Measurements from ENCODE around the gene SPOCK1. TPM values are rescaled to one million over a fixed set of nuclear protein-coding genes. Genes with fewer than 3 reads are reported as not detected.

The SPOCK1 gene
- total and polyA plus RNA-seq, 9 of the 15 experiments (the other 6 are each of a cell fraction or from before 2014, with no cell fraction given), result 0.01 to 0.35 (median 0.04) TPM; not detected in 6

DNA sequence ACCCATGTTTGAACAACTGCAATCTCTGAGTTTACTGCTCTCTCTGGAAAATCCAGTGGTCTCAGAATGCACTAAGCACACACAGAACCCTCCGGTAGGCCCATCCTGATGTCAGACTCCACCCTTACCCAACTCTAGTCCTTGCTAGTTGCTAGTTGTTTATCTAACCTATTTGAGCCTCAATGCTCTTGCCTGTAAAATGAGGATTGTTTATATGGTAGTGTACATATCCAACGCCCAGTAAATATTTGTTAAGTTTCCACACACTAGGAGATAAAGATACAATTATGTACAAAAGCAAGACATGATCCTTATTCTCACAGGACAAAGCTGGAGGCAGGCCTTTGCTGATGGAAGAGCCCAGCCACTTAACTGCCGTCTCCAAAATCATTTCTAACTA lies 192.2 kb downstream of the SPOCK1 start (continued):
- TF ChIP-seq MTA1 (IDR thresholded peaks at IDR 0.05; ENCODE audit: borderline replicate concordance) (no peak), POLR3A (IDR thresholded peaks at IDR 0.05; ENCODE audit: borderline replicate concordance, extremely low read depth, insufficient read depth, insufficient read length) (no peak), SMARCC2 (IDR thresholded peaks at IDR 0.05; ENCODE audit: low read depth) (no peak), SIRT6 (IDR thresholded peaks at IDR 0.05; ENCODE audit: low read depth, low read length) (no peak), HEY1 (CRISPR knock-in tag; IDR thresholded peaks at IDR 0.05; ENCODE audit: borderline replicate concordance) (no peak)
- TF ChIP-seq, protein P1, sequence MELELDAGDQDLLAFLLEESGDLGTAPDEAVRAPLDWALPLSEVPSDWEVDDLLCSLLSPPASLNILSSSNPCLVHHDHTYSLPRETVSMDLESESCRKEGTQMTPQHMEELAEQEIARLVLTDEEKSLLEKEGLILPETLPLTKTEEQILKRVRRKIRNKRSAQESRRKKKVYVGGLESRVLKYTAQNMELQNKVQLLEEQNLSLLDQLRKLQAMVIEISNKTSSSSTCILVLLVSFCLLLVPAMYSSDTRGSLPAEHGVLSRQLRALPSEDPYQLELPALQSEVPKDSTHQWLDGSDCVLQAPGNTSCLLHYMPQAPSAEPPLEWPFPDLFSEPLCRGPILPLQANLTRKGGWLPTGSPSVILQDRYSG (tag; conservative IDR thresholded peaks at IDR 0.05; ENCODE audit: low read depth), result no peak

DNA sequence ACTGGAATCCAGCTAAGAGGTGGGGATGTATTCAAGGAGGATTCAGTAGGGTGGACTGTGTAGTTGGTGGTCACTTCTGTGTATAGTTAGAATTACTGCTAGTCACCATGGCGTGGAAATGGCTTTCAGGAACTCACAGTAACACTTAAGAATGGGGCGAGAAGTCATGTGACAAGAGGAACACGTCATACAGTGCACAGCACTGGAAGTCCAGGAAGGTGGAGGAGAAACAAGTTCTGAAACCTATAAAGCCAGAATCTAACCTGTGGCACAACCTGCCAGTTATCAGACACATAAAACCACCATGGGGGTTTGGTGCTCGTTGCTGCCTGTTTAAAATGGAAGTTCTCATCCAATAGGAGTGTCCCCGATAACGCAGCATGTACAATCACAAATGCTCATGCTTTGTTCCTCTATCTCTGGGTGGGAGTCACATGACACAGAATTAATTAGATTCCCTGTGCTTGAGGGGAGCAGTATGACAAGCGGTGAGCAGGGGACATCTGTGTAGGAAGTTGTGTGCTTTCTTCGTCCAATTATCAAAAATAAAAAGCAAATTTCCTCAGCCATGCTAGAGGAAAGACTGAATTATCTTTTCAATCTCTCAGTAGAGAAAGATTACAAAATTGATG lies 193.0 kb downstream of the SPOCK1 start:
- ChIA-PET CTCF (ENCODE audit: low intra/inter-chr PET ratio) (no interaction called here), POLR2A (interaction anchor here (0.6 kb wide), 1 partner anchor 1414 kb away, joined by 3 read pairs; no protein-coding TSS in a partner anchor)
- H3K27ac ChIP-seq (ENCODE audit: extremely low read depth, low read depth, low read length), result no peak overlapping the region
- H3K27me3 ChIP-seq (ENCODE audit: control insufficient read depth in 2 of 2, insufficient read depth in 2 of 2, low read length in 2 of 2), result no peaks in the 10 kb centered on the region; a peak in 2 of 5 replicates
- no peak overlapping the region for H2AFZ ChIP-seq (ENCODE audit: low read depth, low read length)
- in situ Hi-C loops (cut with MboI) (no loop called here), intact Hi-C loops (cut with micrococcal nuclease) (no loop called here)
- 0% methylated on average over 8 of the region's 8 CpGs for WGBS (ENCODE audit: insufficient coverage, low coverage, missing lambda C conversion rate)
- H3K36me3 ChIP-seq (ENCODE audit: control insufficient read depth, insufficient read depth, low read length), result no peaks in the 10 kb centered on the region
- no peak overlapping the region for H3K9ac ChIP-seq (ENCODE audit: insufficient read depth in 1 of 2, low read depth in 2 of 2, low read length in 2 of 2)
- no peak for FAIRE-seq
- no peaks in the 10 kb centered on the region for H4K20me1 ChIP-seq (replicated peaks; ENCODE audit: control insufficient read depth, insufficient read depth, low read length)
- H3K79me2 ChIP-seq (ENCODE audit: control insufficient read depth, insufficient read depth, low read length), result no peaks in the 10 kb centered on the region
- no peak for ATAC-seq
- DNase-seq (ENCODE audit: extremely low read depth in 1 of 4, low spot score in 3 of 4), result no peak
- peaks cover 2% of the 10 kb centered on the region for H3K9me1 ChIP-seq (ENCODE audit: control insufficient read depth, insufficient read depth, low read length)
- H3K4me2 ChIP-seq (ENCODE audit: insufficient read depth, low read length), result no peak overlapping the region; the same call in 1 of the 2 replicates
- no peak for TF ChIP-seq RBM14 (IDR thresholded peaks at IDR 0.05; ENCODE audit: borderline replicate concordance, insufficient read depth, low read depth, low read length)
- peak; percentile 33; the same call in 1 of the 2 replicates for TF ChIP-seq TOE1 (IDR thresholded peaks at IDR 0.05; ENCODE audit: borderline replicate concordance)
- TF ChIP-seq TOE1 (CRISPR knock-in tag; IDR thresholded peaks at IDR 0.05; ENCODE audit: borderline replicate concordance, low read depth), result no peak
- TF ChIP-seq KLF10 (CRISPR knock-in tag; IDR thresholded peaks at IDR 0.05), result no peak
- no peak for TF ChIP-seq ZSCAN29 (IDR thresholded peaks at IDR 0.05)
- TF ChIP-seq, protein P2, sequence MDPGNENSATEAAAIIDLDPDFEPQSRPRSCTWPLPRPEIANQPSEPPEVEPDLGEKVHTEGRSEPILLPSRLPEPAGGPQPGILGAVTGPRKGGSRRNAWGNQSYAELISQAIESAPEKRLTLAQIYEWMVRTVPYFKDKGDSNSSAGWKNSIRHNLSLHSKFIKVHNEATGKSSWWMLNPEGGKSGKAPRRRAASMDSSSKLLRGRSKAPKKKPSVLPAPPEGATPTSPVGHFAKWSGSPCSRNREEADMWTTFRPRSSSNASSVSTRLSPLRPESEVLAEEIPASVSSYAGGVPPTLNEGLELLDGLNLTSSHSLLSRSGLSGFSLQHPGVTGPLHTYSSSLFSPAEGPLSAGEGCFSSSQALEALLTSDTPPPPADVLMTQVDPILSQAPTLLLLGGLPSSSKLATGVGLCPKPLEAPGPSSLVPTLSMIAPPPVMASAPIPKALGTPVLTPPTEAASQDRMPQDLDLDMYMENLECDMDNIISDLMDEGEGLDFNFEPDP (CRISPR knock-in tag; IDR thresholded peaks at IDR 0.05), result no peak
- TF ChIP-seq, protein P3, sequence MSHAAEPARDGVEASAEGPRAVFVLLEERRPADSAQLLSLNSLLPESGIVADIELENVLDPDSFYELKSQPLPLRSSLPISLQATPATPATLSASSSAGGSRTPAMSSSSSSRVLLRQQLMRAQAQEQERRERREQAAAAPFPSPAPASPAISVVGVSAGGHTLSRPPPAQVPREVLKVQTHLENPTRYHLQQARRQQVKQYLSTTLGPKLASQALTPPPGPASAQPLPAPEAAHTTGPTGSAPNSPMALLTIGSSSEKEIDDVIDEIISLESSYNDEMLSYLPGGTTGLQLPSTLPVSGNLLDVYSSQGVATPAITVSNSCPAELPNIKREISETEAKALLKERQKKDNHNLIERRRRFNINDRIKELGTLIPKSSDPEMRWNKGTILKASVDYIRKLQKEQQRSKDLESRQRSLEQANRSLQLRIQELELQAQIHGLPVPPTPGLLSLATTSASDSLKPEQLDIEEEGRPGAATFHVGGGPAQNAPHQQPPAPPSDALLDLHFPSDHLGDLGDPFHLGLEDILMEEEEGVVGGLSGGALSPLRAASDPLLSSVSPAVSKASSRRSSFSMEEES (CRISPR knock-in tag; IDR thresholded peaks at IDR 0.05), result peak; percentile 62
- TF ChIP-seq RAD51 (IDR thresholded peaks at IDR 0.05; ENCODE audit: borderline replicate concordance, low read depth), result 0 out of 2 replicates have a peak, but pooled peaks have one; percentile 23
- no peak overlapping the region for H3K4me3 ChIP-seq
- BruUV-seq (replicated peaks), result no TSS peak
- no peaks in the 10 kb centered on the region for H3K9me3 ChIP-seq (replicated peaks; ENCODE audit: control insufficient read depth, insufficient read depth, low read depth, low read length)
- no peaks in the 10 kb centered on the region for H3K4me1 ChIP-seq (replicated peaks in 1 of 2; ENCODE audit: control insufficient read depth in 2 of 2, insufficient read depth in 2 of 2, low read length in 2 of 2)
